Neural cell (in vitro differentiated cells): ENCODE measurements around the gene MLIP.

Source experiments
- MXI1 ChIP-seq: fragments of 450-650 bp; conservative IDR thresholded peaks from 2 replicates; pipeline ENCODE4 v1.6.1; 2014; ENCODE audit warnings: antibody characterized with exemption, mild to moderate bottlenecking; ENCODE audit not compliant: poor library complexity, severe bottlenecking
- POLR2AphosphoS5 ChIP-seq: IDR thresholded peaks from 2 replicates; pipeline ENCODE4 v1.6.1; 2012
- RAD21 ChIP-seq: fragments of 450-650 bp; conservative IDR thresholded peaks from 2 replicates; pipeline ENCODE4 v1.6.1; 2014; ENCODE audit warnings: antibody characterized with exemption, mild to moderate bottlenecking, moderate library complexity
- TF ChIP-seq, protein P1 (sequence below): fragments of 450-650 bp; IDR thresholded peaks from 2 replicates; pipeline ENCODE4 v1.5.1; 2014; ENCODE audit warnings: antibody characterized with exemption, mild to moderate bottlenecking, moderate library complexity; ENCODE audit not compliant: poor library complexity, severe bottlenecking

DNA sequence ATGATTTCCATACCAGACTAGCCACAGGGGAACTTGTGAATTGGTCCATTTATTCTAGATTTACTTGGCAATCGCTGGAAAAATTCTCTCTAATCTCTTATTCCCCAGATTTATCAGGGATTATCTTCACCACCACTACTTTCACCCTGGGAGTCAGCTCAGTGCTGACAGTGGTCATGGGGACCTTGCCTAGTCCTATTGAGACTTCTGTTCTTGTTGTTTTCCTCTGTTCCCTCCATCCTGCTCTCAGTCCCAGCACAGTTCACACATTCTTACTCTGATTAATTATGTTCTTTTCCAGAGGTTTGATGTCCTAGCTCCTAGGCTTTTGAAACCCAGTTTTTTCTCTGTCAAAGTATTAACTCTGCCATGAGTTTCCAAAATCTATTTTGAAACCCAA, 103.0 kb downstream of the MLIP start:
- TF ChIP-seq, protein P1, sequence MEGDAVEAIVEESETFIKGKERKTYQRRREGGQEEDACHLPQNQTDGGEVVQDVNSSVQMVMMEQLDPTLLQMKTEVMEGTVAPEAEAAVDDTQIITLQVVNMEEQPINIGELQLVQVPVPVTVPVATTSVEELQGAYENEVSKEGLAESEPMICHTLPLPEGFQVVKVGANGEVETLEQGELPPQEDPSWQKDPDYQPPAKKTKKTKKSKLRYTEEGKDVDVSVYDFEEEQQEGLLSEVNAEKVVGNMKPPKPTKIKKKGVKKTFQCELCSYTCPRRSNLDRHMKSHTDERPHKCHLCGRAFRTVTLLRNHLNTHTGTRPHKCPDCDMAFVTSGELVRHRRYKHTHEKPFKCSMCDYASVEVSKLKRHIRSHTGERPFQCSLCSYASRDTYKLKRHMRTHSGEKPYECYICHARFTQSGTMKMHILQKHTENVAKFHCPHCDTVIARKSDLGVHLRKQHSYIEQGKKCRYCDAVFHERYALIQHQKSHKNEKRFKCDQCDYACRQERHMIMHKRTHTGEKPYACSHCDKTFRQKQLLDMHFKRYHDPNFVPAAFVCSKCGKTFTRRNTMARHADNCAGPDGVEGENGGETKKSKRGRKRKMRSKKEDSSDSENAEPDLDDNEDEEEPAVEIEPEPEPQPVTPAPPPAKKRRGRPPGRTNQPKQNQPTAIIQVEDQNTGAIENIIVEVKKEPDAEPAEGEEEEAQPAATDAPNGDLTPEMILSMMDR: no peak
- TF ChIP-seq RAD21 (no peak), POLR2AphosphoS5 (no peak), MXI1 (no peak)
